PC-9 (cell line): ENCODE measurements around the gene FCRL1.

ENCODE experiments used
- CTCF ChIP-seq: fragments of 200-600 bp; sonication (generic); conservative IDR thresholded peaks from 2 replicates; pipeline ENCODE4 v1.6.1; 2017; ENCODE audit warnings: mixed run types, antibody characterized with exemption, mild to moderate bottlenecking, moderate library complexity
- EZH2 ChIP-seq: fragments of 200-600 bp; sonication (generic); IDR thresholded peaks from 2 replicates; pipeline ENCODE4 v1.8.0; 2017; ENCODE audit warnings: antibody characterized with exemption, low read depth

- TF ChIP-seq CTCF, result no peak
- no peak for TF ChIP-seq EZH2
Observed at GRCh38 chr1:157838966-157839365, 19.0 kb upstream of the FCRL1 start.
